Measurements from ENCODE around the gene PIK3R5.
A peak's percentile ranks its signal among the peaks of the same experiment; 100 is the strongest.
"Not testable (repeated sequence)": the region's sequence is repeated elsewhere in the genome, so short reads cannot be mapped to it uniquely, and the experiment has no call there.

Gene PIK3R5

DNA sequence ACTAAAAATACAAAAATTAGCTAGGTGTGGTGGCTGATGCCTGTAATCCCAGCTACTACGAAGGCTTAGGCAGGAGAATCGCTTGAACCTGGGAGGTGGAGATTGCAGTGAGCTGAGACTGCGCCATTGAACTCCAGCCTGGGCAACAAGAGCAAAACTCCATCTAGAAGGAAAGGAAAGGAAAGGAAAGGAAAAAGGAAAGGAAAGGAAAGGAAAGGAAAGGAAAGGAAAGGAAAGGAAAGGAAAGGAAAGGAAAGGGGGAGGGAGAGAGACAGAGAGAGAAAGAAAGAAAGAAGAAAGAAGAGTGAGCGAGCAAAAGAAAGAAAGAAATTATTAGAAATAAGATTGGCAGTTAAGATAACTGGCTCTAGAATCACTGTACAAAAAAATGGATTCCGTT lies 18.7 kb upstream of the PIK3R5 start:
- not testable (repeated sequence) for DNase-seq

DNA sequence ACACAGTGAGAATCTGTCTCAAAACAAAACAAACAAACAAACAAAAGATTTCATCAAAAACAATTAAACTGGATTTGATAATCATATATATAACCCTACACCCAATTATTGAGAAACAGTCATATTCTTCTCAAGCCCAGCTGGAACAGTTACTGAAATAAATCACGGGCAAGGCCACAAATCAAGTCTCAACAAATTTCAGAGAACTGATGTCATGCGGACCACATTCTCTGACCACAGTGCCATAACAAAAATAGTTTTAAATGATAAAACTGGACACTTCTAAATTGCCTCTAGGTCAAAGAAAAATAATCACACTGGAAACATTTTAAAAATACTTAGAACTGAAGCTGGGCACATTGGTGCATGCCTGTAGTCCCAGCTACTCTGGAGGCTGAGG lies 15.9 kb upstream of the PIK3R5 start:
- no peak for DNase-seq

DNA sequence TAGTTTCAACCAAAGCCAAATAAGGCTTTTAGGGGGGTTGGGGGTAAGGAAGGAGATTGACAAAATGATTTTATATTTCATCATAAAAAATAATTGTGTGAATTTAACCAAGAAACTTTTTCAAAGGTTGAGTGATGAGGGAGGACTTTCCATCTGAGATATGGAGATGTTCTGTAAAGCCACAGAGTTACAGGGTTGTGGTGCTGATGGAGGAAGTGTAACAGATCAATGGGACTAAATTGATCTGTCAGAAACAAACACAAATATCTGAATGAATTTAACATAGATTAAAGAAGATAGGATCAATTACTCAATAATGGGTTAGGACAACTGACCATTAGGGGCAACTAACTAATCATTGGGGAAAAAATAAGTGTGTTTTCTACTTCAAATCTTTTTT lies 14.2 kb upstream of the PIK3R5 start:
- no peak for DNase-seq

DNA sequence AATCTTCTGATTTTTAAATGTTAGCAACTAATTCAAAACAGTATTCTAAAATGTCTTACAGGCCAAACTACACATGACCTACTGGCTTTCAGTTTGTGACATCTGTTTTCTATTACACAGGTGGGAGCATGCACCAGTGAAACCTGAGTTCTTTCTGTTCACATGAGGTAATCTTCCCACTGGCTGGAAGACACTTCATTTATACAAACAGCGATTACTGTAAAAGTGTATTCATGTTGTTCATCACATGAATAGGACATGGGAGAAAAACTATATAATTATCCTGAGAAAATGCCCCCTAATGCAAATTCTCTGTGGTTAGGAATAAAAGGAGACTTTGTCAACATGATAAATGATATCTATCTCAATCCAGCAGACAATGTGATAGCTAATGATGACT lies 11.1 kb upstream of the PIK3R5 start:
- DNase-seq = no peak

DNA sequence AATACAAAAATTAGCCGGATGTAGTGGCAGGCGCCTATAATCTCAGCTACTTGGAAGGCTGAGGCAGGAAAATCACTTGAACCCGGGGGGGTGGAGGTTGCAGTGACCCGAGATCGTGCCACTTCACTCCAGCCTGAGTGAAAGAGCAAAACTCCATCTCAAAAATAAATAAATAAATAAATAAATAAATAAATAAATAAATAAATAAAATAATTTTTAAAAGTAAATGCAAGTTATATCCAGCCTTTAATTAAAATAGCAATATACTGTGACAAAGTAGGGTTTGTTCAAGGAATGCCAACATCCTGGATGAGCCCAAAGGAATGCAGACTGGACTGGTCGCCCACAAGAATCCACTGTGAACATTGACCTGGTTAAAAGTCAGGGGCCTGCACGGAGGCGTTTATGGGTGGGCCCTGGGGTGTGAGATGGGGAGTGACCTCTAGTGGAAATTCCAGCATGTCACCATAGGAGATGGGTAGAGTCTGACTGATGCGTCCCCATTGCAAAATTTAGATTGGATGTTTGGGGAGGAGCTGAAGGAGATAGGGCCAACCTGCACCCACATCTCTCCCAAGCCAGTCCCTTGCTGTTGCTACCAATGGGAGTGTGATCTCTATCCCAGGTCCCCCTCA lies 9.7 kb upstream of the PIK3R5 start:
- no peak for DNase-seq

DNA sequence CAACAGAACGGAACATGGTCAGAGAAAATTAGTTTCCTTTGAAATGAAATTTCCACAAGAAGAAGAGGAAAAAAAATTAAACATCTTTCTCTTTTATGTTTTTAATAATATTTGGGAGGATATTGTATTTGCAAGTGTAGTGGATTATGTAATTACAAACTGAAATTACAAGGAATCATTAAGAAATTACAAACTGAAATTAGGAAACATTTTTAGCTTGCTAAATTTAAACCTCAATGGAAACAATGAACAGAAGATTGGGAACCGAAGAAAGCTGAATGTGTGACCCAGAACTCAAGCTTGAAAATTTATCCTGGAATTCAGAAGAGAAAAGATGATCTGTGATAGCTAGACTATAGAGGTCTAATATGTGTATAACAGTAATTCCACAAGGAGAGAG lies 4.4 kb upstream of the PIK3R5 start:
- no peak for DNase-seq

DNA sequence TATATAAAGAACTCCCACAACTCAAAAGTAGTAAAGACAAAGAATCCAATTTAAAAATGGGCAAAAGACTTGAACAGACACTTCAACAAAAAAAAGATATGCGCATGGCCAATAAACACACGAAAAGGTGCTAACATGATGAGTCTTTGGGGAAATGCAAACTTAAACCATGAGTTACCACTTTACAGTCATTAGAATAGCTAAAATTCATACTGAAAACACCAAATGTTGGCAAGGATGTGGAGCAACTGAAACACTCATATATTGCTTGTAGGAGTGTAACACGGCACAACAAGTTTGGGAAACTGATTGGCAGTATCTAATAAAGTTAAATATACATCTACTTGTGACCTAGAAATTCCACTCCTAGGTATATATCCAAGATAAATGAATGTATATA lies 3.0 kb upstream of the PIK3R5 start:
- no peak for DNase-seq

DNA sequence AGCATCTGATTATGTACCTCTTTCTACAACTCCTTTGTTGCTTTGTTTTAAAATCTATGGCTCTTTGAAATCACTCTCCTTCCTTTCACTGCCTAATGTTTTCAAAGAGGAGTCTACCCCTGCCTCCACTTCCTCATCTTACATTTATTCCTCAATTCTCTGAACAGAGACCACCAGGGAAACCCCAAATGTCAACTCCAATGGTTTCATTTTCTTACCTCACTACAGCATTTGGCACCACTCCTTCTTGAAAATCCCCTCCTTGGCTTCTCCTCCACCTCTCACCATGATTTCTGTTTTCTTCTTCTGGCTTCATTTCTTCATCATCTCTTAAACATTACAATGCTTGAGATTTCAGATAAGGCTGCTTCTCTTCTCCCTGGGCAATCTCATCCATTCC lies 2.4 kb upstream of the PIK3R5 start:
- DNase-seq = no peak

DNA sequence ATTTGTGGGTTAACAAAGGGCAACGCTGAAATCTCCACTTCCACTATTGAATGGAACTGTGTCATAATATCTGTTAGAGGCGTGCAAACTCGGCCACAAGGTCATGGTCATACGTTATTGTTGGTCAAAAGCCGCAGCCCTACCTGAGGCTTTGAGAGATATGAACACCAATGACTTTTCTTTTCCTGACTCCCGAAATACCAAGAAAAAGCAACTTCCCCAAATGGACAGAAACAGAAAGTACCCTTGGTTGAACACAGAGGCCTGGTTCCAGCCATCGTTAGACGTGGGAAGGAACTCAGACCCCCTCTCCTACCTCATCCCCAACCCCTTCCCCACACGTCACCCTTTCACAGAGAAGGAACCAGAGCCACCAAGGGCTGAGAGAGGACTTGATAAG lies 1.4 kb upstream of the PIK3R5 start:
- DNase-seq = no peak

DNA sequence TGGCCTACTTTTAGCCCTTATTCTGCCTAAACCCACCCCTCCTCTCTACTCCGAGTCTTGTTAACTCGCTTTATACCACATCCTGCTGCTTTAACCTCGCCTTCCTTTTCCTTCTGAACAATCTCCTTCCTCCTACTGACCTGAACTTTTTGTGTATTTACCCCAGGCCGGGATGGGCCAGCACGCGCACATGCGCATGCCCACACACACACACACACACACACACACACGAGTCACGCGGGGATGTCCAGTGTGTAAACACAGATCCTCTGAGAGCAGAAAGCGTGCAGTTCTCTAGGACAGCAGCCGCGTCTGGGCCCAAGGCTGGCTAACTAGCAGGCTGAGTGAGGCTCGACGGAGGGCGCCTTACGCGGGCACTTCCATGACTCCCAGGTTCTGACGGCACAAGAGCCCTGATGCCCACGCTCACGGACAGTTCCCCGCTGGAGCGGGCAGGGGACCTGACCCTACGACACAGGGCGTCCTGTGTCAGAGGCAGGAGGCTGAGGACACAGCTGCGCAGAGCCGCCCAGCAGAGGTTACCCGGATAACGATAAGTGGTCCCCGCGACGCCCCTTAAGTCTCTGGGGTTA lies 610 bp downstream of the PIK3R5 start:
- peak; percentile 23 for DNase-seq

DNA sequence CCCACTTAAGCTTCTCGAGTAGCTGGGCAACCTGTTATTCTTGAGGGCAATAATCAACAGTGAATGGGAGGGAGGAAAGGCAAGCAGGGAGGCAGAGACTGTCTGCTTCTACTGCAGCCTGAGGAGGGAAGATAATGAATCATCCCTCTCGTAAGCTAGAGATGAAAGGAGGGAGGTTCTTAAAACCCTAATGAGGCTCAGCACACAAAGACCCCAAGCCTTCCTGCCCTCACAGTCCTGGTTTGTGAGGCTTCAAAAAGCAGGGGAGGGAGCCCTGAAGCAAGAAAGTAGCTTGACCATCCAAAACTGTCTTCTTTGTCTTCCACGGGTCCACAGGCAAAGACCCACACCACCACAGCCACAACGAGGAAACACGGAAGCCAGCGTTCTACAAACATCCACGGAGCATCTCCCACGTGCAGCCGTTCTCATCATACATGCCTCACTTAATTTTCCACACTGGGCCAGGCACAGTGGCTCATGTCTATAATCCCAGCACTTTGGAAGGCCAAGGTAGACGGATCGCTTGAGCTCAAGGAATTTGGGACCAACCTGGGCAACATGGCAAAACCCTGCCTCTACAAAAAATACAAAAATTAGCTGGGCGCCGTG lies 1.8 kb downstream of the PIK3R5 start:
- DNase-seq = no peak

DNA sequence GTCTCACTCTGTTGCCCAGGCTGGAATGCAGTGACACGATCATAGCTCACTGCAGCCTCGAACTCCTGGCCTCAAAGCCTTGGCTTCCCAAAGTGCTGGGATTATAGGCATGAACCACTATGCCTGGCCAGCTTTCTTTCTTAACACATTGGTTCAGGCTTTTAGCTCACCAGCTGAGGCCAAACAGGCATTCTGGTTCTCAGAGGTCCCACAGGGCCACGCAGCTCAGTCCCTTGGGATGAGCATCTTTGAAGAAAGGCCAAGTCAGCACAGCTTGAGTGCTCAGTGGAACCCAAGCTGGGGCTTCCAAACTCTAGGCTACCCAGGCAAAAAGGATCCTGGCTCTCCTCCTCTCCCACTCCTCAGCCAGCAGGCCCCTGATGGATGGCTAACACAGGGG lies 2.5 kb downstream of the PIK3R5 start:
- no peak for DNase-seq

DNA sequence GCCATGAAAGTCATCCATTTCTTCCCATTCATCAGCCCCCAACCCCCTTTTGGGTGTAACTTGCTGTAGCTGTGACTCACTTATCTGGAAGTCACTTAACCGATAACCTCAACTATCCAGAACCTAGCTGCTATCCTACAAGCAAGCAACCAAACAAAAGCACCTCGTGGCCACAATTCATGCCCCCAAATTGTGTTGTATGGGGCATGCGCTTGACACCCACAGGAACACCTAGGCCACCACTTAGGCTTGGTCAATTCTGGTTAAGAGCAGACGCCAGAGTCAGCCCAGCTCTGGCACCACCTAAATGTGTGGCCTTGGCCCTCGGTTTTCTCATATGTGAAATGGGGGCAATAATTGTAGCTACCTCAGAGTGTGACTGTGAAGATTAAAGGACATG lies 3.7 kb downstream of the PIK3R5 start:
- DNase-seq = no peak

DNA sequence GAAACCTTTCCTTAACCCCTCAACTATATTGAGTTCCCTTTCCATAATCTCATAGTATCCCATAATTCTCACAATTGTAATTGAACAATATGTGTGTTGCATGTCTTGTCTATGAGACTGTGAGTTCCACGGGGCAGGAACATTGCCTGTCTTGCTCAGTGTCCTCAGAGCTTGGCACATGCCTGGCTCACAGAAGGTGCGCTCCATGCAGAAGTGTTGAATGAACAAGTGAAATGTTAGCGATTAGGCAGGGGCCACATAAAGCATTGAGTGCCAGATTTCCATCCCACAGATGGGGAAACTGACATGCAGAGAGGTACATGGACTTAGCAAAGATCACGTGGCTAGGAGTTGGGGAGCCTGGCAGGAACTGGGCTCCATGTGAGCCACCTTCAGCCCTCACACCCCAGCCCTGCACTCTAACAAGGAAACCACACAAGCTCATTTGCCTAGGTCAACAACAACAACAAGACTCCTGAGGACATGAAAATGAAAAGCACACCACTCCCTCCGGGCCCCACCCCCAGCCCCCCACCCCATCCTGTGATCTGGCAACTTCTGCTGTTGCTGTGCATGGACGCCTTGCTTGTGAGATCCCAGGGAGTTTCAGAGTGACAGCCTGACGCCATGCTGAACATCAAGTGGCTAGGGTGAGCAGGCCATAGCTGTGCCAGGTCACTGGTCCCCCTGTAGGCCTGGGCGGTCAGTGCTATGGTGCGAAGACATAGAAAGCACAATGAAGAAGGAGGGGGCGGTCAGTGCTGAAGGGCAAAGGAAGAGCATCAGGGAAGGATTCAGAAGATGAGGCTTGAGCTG lies 5.0 kb downstream of the PIK3R5 start:
- DNase-seq = no peak

DNA sequence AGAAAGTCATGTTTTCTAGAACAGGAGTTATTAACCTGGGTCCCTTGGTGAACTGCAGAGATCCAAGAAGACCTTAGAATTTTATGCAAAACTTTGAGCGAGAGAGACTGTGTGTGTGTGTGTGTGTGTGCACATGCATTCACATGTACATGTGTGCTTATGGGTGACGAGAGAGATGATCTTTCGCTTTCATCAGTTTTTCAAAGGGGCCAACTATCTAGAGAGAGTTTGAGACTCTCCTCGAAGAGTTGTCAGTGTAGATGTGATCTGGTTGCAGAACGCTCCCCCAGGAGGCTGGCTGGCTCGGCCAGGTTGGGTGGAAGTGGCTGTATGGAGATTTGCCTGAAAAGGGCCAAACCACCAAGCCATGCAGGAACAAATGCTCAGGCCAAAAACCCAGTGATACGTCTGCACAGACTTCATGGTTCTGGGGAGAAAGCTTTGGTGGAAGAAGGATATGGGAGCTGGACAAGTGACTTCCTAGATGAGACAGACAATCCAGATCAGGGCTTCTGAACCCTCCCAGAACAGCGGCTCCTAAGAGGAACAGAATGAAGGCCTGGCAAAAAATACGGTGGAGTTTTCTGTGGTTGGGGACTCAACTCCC lies 6.1 kb downstream of the PIK3R5 start:
- no peak for DNase-seq

DNA sequence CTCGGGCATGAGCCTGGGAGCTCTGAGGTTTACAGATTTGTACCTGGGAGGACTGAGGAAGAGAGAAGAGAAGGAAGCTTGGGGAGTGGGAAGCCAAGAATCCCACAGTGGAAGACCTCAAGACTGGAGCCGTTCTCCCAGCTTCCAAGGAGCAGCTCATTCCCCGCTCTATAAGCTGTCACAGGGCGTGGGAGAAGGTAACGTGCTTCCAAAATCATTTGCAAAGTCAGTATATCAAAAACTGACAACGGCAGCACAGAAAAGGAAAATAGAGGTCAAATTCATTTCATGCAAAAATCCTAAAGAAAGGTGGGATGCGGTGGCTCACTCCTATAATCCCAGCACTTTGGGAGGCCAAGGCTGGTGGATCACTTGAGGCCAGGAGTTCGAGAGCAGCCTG lies 7.8 kb downstream of the PIK3R5 start:
- DNase-seq = no peak

DNA sequence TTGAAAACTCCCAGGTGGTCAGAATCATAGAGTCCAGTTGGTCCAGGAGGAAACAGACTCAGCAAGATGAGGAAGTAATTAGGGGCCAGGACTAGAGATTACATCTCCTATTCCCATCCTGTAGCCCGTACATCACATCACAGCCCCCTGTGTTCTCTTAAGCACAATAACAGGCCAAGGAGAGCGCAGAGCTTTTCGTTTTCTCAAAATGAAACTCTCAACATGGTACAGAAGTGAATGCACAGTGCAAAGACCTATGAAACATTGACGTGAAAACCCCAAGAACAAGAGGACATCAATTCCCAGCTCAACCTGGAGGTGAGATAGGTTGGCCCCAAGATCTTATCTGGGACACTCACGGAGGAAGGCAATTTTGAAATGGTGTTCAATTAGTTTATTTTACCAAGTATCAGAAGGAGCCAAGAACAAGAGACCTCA lies 9.0 kb downstream of the PIK3R5 start:
- no peak for DNase-seq

DNA sequence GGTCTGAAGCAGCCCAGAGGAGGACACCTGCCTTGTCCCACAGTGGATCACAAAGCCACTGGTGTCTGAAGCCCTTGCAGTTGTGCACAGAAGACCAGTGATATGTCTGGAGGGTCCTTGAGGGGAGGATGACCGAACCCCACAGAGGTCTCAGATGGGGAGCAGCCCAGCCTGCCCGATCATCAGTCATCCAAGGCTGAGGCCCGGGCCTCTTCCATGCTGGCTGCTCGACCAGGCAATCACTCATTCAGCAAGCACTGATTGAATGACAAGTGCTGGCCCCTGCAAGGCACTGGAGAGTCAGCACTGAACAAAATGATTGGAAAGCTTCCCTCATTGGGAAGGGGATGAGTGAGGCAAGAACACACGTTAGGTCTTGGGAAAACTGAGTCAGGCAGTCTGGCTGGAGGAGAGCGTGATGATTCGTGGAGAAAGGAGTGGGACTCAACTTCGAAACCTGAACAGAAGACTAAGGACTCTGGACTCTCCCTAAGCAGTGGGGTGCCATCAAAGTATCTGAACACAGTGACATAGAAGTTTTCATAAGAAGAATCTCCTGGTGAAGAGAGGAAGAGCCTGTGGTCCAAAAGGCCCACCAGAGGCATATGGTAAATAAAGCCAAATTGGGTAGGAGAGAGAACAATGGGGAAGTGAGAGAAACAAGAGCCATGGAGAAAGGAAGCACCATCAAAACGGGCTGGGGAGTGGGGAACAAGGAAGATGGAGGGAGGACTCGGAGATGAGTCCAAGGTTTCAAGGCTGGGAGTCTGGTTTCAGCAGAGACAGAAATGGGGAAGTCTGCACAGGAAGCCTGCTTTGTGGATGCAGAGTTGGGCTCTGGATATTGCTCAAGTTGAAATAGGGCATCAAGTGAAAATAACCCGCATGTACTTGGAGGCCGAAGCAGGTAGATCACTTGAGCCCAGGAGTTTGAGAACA lies 10.2 kb downstream of the PIK3R5 start:
- no peak for DNase-seq

DNA sequence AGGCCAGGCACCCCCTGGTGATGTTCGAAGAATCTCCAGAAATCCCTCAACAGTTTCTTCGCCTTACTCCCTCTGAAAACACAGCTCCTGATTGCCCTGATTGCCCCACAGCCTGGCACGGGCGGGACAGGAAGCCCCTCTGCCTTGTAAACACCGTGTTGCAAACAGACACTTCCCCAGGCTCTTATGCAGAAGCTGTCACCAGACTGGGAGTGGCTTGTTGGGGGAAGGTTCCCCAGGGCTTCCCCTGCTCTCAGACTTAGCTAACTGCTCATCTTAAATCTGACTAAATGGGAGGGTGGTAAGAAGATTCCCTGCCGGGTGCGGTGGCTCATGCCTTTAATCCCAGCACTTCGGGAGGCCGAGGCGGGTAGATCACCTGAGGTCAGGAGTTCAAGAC lies 11.2 kb downstream of the PIK3R5 start:
- DNase-seq = peak; percentile 5

DNA sequence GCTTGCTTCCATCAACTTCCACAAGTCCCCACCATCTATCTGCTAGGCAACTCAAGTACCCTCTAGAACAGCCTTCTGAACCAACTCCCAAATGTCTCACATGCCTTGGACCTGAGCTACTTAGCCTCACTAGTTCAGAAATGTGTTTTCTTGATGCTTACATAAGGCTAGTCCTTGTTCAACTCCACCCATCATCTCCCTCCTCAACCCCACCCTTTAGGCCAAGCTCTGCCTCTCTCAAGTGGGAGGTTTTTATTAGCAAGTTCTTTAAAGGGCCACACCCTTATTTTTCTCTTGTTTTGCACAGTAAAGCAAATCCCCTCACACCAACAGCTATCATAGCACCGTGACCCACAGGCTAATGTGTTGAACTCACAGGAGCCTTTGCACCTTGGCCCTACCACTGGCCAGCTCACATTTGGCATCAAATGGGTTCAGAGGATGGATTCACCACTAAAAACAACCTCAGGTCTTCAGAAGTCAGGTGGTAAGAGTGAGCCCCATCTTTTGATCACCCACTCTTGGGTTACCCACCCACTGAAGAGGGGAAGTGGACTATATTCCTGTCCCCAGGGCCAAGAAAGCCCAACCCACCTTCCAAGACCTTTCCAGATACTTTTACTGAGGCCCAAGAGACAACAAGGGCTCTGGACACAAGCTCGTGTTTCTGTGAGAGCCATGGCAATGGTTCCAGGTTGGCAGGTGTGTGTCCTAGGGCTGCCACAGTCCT lies 12.2 kb downstream of the PIK3R5 start:
- no peak for DNase-seq

DNA sequence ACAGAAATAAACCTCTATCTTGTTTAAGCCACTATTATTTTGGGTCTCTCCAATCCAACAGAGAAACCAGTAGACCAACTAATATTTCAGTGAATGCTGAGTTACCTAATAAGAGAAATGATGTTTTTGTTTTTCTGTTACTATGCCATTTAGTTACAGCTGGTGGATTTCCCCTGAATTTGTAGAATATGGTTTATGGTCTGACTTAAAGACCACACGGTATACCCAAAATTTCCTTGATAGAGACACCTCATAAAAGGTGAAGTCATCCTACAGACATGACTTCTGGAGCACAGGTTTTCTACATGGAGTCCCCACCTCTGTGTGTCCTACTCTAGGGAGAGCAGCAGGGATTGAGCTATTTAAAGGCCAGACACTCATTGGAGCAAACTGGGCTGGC lies 13.3 kb downstream of the PIK3R5 start:
- DNase-seq = no peak

DNA sequence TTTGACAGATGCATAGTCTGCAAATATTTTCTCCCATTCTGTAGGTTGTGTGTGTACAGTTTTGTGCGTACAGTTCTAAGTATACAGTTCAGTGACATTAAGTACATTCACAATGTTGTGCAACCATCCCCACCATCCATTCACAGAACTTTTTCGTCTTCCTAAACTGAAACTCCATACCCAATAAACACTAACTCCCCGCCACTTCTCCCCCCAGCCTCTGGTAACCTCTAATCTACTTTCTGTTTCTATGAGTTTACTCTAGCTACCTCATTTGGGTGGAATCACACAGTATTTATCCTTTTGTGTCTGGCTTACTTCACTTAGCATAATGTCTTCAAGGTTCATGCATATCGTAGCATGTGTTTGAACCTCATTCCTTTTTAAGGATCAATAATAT lies 14.3 kb downstream of the PIK3R5 start:
- DNase-seq = no peak
